GM19324 (cell line): Measurements from ENCODE around the gene SSTR5.

Experiments used
- ATAC-seq: cut with Tn5 transposase; IDR thresholded peaks from one replicate; pipeline ENCODE4 v1.9.1; 2021; ENCODE audit warnings: mild to moderate bottlenecking, moderate library complexity; ENCODE audit not compliant: unreplicated experiment, low FRiP score

The SSTR5 gene

DNA sequence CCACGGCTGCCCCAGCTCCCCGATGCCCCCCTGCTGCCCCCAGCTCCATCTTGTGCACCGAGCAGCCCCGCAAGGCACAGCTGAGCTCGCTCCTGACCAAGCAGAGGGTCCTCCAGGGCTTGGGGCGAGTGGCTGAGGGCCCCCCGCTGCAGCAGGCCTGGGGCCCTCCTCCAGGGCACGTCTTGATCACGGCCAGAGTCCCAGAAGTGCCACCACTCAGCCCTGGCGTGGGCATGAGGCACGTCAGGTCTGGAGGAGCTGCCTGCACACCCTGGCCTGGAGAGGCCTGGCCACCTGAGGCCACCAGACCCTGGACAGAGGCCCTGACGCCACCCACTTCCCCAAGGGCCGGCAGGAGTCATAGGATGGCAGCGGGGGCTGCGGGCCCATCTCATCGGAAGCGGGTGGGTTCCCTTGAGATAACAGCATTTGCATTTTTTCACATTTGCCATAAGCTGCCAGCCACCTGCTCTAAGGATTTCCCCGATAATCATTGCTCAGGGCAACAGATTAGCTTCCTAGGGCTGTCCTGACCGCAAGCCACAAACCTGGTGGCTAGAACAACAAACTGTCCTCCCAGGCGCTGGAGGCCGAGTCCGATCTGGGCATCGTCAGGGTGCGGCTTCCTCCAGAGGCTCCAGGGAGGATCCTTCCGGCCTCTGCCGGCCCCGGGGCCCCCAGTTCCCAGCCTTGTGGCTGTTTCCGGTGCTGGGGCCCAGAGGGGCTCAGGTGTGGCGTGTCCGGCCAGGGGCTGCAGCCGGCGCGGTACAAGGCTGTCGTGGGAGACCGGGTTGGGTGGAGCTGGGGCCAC lies 47.4 kb downstream of the SSTR5 start:
- no peak for ATAC-seq

DNA sequence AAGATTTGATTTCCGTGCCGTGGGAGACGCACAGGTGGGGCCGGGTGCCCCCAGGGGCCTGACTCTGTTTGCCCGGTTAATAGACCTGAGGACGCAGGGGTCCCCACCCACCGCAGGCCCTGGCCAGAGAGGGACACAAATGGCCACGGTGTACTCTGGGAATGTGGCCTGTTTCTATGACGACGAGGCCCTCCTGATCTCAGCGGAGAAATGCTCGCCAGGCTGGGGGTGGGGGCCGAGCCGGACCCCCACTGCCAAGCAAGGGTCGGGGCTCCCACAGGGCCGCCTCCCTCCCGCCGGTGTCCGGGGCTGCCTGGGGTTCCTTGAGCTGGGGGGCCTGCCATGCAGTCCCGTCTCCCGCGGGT lies 48.0 kb downstream of the SSTR5 start:
- ATAC-seq: no peak

- no peak for ATAC-seq
Measured at GRCh38 chr16:1121009-1121408, 48.5 kb downstream of the SSTR5 start.

- no peak for ATAC-seq
Measured at GRCh38 chr16:1121601-1122397, 49.3 kb downstream of the SSTR5 start.

DNA sequence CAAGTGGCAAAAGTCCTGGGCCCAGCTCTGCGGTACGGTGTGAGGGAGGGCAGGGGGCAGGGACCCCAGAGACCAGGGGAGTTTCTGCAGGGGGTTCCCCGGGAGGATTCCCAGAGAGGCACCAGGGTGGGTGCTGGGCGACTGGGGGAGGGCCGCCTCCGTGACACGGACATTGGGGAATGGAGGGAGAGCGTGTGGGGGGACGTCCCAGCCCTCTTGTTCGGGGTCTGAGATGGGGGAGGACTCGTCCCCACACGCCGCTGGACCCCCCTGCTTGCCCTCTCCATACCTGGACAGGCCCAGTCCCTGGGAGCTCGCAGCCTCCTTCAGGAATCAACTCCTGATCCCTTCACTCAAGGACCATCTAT lies 49.8 kb downstream of the SSTR5 start:
- ATAC-seq: no peak

GRCh38 chr16:1123525-1124230 lies 51.1 kb downstream of the SSTR5 start:
- ATAC-seq: no peak

DNA sequence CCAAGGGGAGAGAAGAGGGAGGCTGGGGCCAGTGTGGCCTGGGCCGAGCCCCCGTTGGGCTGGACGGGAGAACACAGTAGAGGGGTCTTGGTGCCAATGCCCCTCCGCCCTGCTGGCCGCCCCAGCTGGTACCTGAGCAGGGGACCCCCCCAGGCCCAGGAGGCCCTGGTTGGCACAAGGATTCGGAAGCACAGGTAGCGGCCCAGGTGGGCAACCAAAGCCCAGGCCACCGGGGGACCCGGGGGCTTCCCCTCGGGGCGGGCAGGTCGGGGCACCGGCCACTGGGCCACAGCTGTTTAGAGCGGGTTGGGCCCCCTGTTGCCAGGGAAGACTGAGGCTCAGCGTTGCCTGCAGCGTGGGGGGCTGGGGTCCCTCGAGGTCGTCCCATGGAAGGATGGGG lies 51.7 kb downstream of the SSTR5 start:
- no peak for ATAC-seq

GRCh38 chr16:1124795-1125194 lies 52.2 kb downstream of the SSTR5 start:
- no peak for ATAC-seq

GRCh38 chr16:1125471-1125870 lies 52.9 kb downstream of the SSTR5 start:
- ATAC-seq: no peak

- ATAC-seq: no peak
Measured at GRCh38 chr16:1126044-1126443, 53.5 kb downstream of the SSTR5 start.

GRCh38 chr16:1126586-1126985 lies 54.0 kb downstream of the SSTR5 start:
- no peak for ATAC-seq

- no peak for ATAC-seq
Measured at GRCh38 chr16:1127101-1127500, 54.6 kb downstream of the SSTR5 start.

- ATAC-seq: no peak
Measured at GRCh38 chr16:1127971-1128715, 55.6 kb downstream of the SSTR5 start.

DNA sequence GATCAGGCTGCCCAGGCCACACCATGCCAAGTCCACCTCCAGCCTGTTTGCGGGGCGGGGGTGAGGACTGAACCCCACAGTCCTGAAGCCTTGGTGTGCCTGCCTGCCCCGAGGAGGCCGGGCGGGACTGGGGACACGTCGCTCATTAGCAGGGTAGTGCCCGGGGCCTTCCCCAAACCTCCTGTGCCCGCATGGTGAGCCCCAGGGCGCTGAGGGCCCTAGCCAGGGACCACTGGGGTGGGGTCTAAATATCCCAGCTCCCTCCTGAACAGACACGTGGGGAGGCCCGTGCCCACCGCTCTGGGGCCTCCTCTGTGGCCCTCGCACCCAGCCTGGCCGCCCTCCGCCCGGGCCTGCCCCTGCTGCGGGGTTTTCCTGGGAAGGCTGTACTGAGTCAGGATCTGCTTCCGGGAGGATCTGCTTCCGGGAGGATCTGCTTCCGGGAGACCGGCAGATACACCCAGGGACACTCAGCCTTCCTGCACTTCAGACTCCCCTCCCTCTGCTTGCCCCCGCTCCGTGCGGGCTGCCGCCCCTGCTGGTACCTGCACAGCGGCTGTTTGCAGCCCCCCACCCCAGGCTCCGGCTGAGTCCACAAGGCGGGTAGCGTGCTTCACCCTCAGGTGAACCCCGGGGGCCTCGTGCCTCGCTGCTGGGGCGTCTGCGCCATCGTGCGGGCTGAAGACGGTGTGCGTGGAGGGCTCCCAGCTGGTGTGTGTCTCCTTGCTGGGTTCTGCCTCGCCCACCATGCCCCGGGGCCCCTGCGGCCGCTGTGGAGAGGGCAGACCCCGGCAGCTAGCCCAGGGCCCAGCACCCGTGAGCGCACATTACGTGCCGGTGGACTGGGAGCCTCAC lies 56.8 kb downstream of the SSTR5 start:
- no peak for ATAC-seq

- no peak for ATAC-seq
Measured at GRCh38 chr16:1130382-1130781, 57.8 kb downstream of the SSTR5 start.
